GM18907 (cell line): ENCODE measurements around the gene REM2.

ENCODE experiments used
- ATAC-seq: cut with Tn5 transposase; IDR thresholded peaks from one replicate; pipeline ENCODE4 v1.9.1; 2021; ENCODE audit warnings: mild to moderate bottlenecking, moderate library complexity; ENCODE audit not compliant: unreplicated experiment

REM2 gene

GRCh38 chr14:22872833-22873520 is 10.0 kb upstream of the REM2 start:
- ATAC-seq: no peak

- ATAC-seq: no peak
Measured at GRCh38 chr14:22875003-22875747, 7.8 kb upstream of the REM2 start.

- ATAC-seq: no peak
Measured at GRCh38 chr14:22875748-22876319, 7.2 kb upstream of the REM2 start.

GRCh38 chr14:22877000-22877501 is 6.0 kb upstream of the REM2 start:
- no peak for ATAC-seq

GRCh38 chr14:22878271-22879246 is 4.5 kb upstream of the REM2 start:
- no peak for ATAC-seq

GRCh38 chr14:22882064-22882463 is 958 bp upstream of the REM2 start:
- ATAC-seq: no peak

- no peak for ATAC-seq
Measured at GRCh38 chr14:22882529-22883172, 371 bp upstream of the REM2 start.

- ATAC-seq: no peak
Measured at GRCh38 chr14:22884076-22884737, 1.2 kb downstream of the REM2 start.

GRCh38 chr14:22884738-22885523 is 1.9 kb downstream of the REM2 start:
- no peak for ATAC-seq

- no peak for ATAC-seq
Measured at GRCh38 chr14:22885975-22886374, 3.0 kb downstream of the REM2 start.

- ATAC-seq: peak; percentile 58
Measured at GRCh38 chr14:22886500-22887259, 3.7 kb downstream of the REM2 start.

- ATAC-seq: peak; percentile 48
Measured at GRCh38 chr14:22887260-22887989, 4.4 kb downstream of the REM2 start.

GRCh38 chr14:22887990-22888378 is 5.0 kb downstream of the REM2 start:
- ATAC-seq: peak; percentile 43

- ATAC-seq: no peak
Measured at GRCh38 chr14:22888662-22889061, 5.6 kb downstream of the REM2 start.

GRCh38 chr14:22890416-22890815 is 7.4 kb downstream of the REM2 start:
- no peak for ATAC-seq

- no peak for ATAC-seq
Measured at GRCh38 chr14:22892488-22892887, 9.5 kb downstream of the REM2 start.

- no peak for ATAC-seq
Measured at GRCh38 chr14:22893706-22894105, 10.7 kb downstream of the REM2 start.

- ATAC-seq: no peak
Measured at GRCh38 chr14:22895402-22895801, 12.4 kb downstream of the REM2 start.
